ENCODE measurements around the gene KRT83. TPM values are rescaled to one million over a fixed set of nuclear protein-coding genes. Genes with fewer than 3 reads are reported as not detected.

KRT83 gene
- total and polyA plus RNA-seq, 2 of the 13 experiments (the other 11 are each of a cell fraction or from before 2014, with no cell fraction given): not detected

DNA sequence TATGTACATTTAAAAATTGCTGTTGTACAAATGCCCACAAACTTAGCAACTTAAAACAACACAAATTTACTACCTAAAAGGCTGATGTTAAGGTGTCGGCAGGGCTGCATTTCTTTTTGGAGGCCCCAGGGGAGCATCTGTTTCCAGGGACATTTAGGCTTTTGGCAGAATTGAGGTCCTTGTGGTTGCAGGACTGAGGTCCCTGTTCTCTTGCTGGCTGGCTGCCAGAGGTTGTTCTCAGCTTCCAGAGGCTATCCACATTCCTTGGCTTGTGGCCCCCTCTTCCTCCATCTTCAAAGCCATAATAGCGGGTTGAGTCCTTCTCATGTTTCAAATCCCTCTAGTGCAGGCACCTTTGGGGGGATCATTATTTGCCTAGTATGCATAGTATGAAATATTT is 22.4 kb upstream of the KRT83 start (continued):
- TF ChIP-seq, protein P1, sequence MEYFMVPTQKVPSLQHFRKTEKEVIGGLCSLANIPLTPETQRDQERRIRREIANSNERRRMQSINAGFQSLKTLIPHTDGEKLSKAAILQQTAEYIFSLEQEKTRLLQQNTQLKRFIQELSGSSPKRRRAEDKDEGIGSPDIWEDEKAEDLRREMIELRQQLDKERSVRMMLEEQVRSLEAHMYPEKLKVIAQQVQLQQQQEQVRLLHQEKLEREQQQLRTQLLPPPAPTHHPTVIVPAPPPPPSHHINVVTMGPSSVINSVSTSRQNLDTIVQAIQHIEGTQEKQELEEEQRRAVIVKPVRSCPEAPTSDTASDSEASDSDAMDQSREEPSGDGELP (IDR thresholded peaks at IDR 0.05; ENCODE audit: borderline replicate concordance, low read depth): no peak
- TF ChIP-seq ZNF615 (CRISPR knock-in tag; IDR thresholded peaks at IDR 0.05; ENCODE audit: borderline replicate concordance): no peak

DNA sequence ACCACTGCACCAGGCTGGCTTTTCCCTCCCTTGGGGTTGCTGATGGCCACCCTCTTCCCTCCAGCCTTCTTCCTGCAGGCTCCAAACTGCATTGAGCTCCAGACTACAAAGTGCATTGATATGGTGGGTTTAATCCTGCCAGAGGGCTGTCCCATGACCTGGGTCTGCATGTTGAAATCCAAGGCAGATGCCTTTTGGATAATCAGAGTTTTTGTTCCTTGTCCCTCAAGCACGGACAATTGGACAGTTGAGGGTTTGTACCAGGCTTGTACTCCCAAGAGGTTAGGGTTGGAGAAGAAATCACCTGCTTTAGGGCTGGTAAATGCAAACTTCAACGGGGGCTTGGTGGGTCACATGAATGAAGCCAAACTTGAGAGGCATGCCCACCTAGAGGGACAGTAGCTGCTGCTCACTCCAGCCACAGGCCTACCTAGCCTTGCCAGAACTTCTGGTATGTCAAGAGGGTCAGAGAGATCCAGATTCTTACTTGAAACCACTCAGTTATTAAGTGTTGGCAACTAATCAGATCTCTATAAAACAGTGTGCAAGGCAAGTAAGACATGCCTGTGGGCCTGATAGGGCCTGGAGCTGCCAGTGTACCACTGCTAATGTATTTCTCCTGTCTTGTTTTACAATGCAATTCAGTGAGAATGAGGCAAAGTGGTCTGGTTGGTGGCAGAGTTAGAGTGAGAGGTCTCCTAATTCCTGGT is 21.7 kb upstream of the KRT83 start:
- peaks cover 10% of the 10 kb centered on the region for H3K4me1 ChIP-seq (ENCODE audit: insufficient read depth, low read length)
- ChIA-PET CTCF (ENCODE audit: low intra/inter-chr PET ratio, low total read pairs) (no interaction called here), POLR2A (no interaction called here)
- intact Hi-C loops (cut with micrococcal nuclease; ENCODE audit: unreplicated experiment) (no loop called here), in situ Hi-C loops (cut with HindIII; ENCODE audit: extremely low pct_ligation_motif_present, low pct_unique_long_range_greater_than_20kb) (no loop called here)
- DNase-seq (ENCODE audit: low spot score) (no peak), FAIRE-seq (no peak), ATAC-seq (no peak)
- no peak overlapping the region for H2AFZ ChIP-seq (ENCODE audit: low read length)
- 0% methylated on average over 2 of the region's 2 CpGs for WGBS (ENCODE audit: low lambda C conversion rate)
- H3K9ac ChIP-seq (ENCODE audit: insufficient read depth, low read depth, low read length): no peak overlapping the region
- no peak overlapping the region for H3K4me3 ChIP-seq (replicated peaks in 1 of 3; ENCODE audit: insufficient read depth in 1 of 3, low read depth in 2 of 3, low read length in 3 of 3)
- no TSS peak for BruUV-seq (replicated peaks)
- H3K27ac ChIP-seq (ENCODE audit: extremely low read length, insufficient read depth, low read length): no peak overlapping the region
- no peaks in the 10 kb centered on the region for H3K79me2 ChIP-seq (ENCODE audit: insufficient read depth, low read length)
- H3K27me3 ChIP-seq (ENCODE audit: control insufficient read depth in 1 of 2, insufficient read depth in 2 of 2, low read length in 2 of 2): peaks cover 3 to 34% of the 10 kb centered on the region in 2 experiments; a peak in 3 of 5 replicates
- no peak overlapping the region for H3K4me2 ChIP-seq (ENCODE audit: low read depth, low read length)
- no peaks in the 10 kb centered on the region for H4K20me1 ChIP-seq (ENCODE audit: insufficient read depth, low read length)
- no peaks in the 10 kb centered on the region for H3K9me3 ChIP-seq (ENCODE audit: low read length)
- no peaks in the 10 kb centered on the region for H3K36me3 ChIP-seq (replicated peaks in 1 of 2; ENCODE audit: control insufficient read depth in 1 of 2, insufficient read depth in 2 of 2, low read length in 2 of 2)
- no peak for TF ChIP-seq SMAD1 (CRISPR knock-in tag; IDR thresholded peaks at IDR 0.05; ENCODE audit: borderline replicate concordance, low read depth)
- no peak for TF ChIP-seq FOSL1 (CRISPR knock-in tag; IDR thresholded peaks at IDR 0.05; ENCODE audit: borderline replicate concordance)
- TF ChIP-seq ZNF530 (CRISPR knock-in tag; IDR thresholded peaks at IDR 0.05; ENCODE audit: low read depth): no peak
- TF ChIP-seq, protein P2, sequence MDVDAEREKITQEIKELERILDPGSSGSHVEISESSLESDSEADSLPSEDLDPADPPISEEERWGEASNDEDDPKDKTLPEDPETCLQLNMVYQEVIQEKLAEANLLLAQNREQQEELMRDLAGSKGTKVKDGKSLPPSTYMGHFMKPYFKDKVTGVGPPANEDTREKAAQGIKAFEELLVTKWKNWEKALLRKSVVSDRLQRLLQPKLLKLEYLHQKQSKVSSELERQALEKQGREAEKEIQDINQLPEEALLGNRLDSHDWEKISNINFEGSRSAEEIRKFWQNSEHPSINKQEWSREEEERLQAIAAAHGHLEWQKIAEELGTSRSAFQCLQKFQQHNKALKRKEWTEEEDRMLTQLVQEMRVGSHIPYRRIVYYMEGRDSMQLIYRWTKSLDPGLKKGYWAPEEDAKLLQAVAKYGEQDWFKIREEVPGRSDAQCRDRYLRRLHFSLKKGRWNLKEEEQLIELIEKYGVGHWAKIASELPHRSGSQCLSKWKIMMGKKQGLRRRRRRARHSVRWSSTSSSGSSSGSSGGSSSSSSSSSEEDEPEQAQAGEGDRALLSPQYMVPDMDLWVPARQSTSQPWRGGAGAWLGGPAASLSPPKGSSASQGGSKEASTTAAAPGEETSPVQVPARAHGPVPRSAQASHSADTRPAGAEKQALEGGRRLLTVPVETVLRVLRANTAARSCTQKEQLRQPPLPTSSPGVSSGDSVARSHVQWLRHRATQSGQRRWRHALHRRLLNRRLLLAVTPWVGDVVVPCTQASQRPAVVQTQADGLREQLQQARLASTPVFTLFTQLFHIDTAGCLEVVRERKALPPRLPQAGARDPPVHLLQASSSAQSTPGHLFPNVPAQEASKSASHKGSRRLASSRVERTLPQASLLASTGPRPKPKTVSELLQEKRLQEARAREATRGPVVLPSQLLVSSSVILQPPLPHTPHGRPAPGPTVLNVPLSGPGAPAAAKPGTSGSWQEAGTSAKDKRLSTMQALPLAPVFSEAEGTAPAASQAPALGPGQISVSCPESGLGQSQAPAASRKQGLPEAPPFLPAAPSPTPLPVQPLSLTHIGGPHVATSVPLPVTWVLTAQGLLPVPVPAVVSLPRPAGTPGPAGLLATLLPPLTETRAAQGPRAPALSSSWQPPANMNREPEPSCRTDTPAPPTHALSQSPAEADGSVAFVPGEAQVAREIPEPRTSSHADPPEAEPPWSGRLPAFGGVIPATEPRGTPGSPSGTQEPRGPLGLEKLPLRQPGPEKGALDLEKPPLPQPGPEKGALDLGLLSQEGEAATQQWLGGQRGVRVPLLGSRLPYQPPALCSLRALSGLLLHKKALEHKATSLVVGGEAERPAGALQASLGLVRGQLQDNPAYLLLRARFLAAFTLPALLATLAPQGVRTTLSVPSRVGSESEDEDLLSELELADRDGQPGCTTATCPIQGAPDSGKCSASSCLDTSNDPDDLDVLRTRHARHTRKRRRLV (CRISPR knock-in tag; IDR thresholded peaks at IDR 0.05): no peak
- TF ChIP-seq, protein P3, sequence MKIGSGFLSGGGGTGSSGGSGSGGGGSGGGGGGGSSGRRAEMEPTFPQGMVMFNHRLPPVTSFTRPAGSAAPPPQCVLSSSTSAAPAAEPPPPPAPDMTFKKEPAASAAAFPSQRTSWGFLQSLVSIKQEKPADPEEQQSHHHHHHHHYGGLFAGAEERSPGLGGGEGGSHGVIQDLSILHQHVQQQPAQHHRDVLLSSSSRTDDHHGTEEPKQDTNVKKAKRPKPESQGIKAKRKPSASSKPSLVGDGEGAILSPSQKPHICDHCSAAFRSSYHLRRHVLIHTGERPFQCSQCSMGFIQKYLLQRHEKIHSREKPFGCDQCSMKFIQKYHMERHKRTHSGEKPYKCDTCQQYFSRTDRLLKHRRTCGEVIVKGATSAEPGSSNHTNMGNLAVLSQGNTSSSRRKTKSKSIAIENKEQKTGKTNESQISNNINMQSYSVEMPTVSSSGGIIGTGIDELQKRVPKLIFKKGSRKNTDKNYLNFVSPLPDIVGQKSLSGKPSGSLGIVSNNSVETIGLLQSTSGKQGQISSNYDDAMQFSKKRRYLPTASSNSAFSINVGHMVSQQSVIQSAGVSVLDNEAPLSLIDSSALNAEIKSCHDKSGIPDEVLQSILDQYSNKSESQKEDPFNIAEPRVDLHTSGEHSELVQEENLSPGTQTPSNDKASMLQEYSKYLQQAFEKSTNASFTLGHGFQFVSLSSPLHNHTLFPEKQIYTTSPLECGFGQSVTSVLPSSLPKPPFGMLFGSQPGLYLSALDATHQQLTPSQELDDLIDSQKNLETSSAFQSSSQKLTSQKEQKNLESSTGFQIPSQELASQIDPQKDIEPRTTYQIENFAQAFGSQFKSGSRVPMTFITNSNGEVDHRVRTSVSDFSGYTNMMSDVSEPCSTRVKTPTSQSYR (CRISPR knock-in tag; IDR thresholded peaks at IDR 0.05; ENCODE audit: borderline replicate concordance): no peak
- TF ChIP-seq CHD4 (IDR thresholded peaks at IDR 0.05; ENCODE audit: borderline replicate concordance, low read length): no peak
- TF ChIP-seq GATAD1 (CRISPR knock-in tag; IDR thresholded peaks at IDR 0.05): no peak
- no peak for TF ChIP-seq RXRB (CRISPR knock-in tag; IDR thresholded peaks at IDR 0.05; ENCODE audit: borderline replicate concordance)
- TF ChIP-seq PAF1 (CRISPR knock-in tag; IDR thresholded peaks at IDR 0.05): no peak
- TF ChIP-seq, protein P4, sequence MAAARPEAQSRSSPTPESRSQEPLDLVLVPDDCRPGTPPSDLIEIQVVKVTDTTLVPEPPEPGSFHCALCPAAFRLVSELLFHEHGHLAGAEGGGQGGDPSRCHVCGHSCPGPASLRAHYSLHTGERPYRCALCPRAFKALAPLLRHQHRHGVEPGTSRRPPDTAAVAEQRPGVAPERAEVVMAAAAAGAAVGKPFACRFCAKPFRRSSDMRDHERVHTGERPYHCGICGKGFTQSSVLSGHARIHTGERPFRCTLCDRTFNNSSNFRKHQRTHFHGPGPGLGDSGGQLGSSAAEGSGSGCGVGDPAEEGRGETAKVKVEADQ (CRISPR knock-in tag; IDR thresholded peaks at IDR 0.05; ENCODE audit: borderline replicate concordance): no peak
- no peak for TF ChIP-seq RAD51 (IDR thresholded peaks at IDR 0.05; ENCODE audit: borderline replicate concordance)

Data from HepG2 (cell line).